GM06990 (cell line): ENCODE results near the gene SYNGAP1.

Source experiments
- DNase-seq: peaks from one replicate; pipeline ENCODE4 v3.0.0-alpha.2; 2011; ENCODE audit not compliant: insufficient read length; ENCODE audit errors: extremely low read depth
- H3K27me3 ChIP-seq: replicated peaks from 2 replicates; pipeline ENCODE4 v1.6.0; 2011; ENCODE audit warnings: low read length; ENCODE audit not compliant: control insufficient read depth, insufficient read depth
- H3K36me3 ChIP-seq: 2 replicates; pipeline ENCODE4 v1.5.1; 2011; ENCODE audit warnings: low read length; ENCODE audit not compliant: control insufficient read depth, insufficient read depth
- H3K4me3 ChIP-seq: replicated peaks from 2 replicates; pipeline ENCODE4 v1.5.1; 2011; ENCODE audit warnings: low read depth, mild to moderate bottlenecking, control low read depth, low read length
- TF ChIP-seq, protein P1 (sequence below): IDR thresholded peaks from 2 replicates; pipeline ENCODE4 v1.5.1; 2011; ENCODE audit warnings: low read length, control low read depth, mild to moderate bottlenecking, inconsistent platforms; ENCODE audit not compliant: insufficient read depth, poor library complexity, severe bottlenecking

The SYNGAP1 gene

DNA sequence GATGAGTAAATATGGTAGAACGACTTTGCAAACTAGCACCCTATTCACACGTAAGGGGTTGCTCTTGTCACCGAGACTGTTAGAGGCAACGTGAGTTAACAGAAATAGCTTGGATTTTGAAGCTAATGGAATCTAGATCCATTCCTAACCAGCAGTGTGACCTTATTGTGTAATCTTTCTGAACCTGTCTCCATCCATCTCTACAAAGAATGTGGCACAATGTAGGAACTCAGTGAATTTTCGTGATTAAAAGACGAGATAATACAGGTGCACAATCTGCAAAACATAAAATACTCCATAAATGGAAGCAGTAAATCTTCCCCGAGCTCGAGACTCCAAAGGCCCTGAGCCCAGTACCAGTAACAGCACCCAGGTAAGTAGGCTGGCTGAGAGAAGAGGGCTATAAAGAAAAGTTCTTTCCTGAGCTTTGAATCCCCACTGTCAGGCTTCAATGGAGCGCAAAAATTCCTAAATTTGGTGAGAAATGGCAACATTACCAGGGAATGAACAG is 29.0 kb upstream of the SYNGAP1 start:
- H3K4me3 ChIP-seq: no peak overlapping the region

DNA sequence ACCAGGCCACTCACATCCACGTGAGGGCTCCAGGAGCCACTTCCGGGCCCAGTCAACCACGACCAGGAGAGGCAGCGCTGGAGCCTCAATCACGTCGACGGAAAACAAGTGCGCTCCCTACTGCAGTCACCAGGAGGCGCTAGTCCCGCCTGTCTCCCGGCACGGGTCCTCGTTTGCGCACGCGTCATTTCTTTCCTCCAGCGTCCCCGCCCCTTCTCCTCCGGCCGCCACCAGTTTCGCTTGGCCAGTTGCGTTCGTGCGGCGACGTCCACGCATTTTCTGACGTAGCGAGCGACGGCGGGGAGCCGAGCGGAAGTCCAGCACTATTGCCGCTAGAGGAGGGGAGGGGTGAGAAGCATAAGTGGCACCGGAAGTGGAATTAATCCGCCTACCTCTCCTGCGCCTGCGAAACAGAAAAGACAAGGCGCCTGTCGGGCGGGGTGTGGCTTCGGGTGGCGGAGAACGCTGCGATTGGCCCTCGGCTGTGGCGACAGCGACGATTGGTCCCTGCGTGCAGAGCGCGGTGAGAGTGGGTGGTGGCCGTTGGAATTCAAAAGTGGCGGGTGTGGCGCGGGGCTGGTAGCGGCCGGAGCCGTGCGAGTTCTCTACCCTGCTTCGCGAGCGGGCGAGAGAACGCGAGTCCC is 28.5 kb upstream of the SYNGAP1 start, which contains the start of gene KIFC1:
Gene KIFC1 (plus strand): TSS at position 546 of the 644 bp plus-strand sequence. CDS start 163 bp downstream, outside the sequence.
- DNase-seq: peak; percentile 99
- TF ChIP-seq, protein P1, sequence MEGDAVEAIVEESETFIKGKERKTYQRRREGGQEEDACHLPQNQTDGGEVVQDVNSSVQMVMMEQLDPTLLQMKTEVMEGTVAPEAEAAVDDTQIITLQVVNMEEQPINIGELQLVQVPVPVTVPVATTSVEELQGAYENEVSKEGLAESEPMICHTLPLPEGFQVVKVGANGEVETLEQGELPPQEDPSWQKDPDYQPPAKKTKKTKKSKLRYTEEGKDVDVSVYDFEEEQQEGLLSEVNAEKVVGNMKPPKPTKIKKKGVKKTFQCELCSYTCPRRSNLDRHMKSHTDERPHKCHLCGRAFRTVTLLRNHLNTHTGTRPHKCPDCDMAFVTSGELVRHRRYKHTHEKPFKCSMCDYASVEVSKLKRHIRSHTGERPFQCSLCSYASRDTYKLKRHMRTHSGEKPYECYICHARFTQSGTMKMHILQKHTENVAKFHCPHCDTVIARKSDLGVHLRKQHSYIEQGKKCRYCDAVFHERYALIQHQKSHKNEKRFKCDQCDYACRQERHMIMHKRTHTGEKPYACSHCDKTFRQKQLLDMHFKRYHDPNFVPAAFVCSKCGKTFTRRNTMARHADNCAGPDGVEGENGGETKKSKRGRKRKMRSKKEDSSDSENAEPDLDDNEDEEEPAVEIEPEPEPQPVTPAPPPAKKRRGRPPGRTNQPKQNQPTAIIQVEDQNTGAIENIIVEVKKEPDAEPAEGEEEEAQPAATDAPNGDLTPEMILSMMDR: peak; percentile 91
- Histone ChIP-seq H3K4me3 (peak within 1 kb of the TSS; percentile 93), H3K36me3 (no peaks in the 10 kb centered on the region; the same call in 1 of the 2 replicates), H3K27me3 (no peaks in the 10 kb centered on the region)

More for the DNA sequence above, 29.0 kb upstream of the SYNGAP1 start:
- H3K27me3 ChIP-seq: no peaks in the 10 kb centered on the region
- TF ChIP-seq, protein P1: no peak
- DNase-seq: no peak
- H3K36me3 ChIP-seq: no peaks in the 10 kb centered on the region

DNA sequence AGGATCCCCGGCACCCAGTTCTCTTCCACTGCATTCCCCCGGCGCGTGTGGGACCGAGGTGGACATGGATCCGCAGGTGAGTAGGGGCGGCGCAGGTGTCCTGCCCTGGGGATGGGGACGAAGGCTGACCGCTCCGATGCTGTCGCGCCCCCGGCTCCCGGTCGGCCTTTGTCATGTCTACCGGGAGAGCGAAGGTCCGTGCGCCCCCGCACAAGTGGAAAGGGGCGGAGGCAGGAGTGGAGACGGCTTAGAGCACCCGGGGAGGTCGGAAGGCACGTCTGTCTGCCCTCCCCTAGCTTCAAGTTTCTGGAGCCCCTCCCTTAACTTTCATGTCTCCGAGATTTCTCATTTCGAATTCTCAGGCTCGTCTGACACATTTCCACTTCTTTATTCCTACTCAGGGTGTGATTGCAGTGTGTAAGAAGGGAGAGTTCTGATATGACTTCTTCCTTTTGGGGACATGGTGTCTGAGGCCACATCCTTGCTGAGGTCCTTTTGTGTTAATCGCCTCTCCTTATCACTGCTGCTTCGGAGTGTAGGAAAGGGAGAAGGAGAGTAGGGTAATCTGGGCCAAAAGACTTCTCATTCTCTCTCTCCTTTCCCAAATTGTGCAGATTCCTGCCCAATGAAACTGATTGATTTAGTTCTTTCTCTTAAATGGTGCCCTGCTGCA is 27.8 kb upstream of the SYNGAP1 start:
- TF ChIP-seq, protein P1: no peak
- no peak for DNase-seq
- no peaks in the 10 kb centered on the region; the same call in 1 of the 2 replicates for H3K36me3 ChIP-seq
- peak overlapping the region; percentile 93 for H3K4me3 ChIP-seq
- H3K27me3 ChIP-seq: no peaks in the 10 kb centered on the region

DNA sequence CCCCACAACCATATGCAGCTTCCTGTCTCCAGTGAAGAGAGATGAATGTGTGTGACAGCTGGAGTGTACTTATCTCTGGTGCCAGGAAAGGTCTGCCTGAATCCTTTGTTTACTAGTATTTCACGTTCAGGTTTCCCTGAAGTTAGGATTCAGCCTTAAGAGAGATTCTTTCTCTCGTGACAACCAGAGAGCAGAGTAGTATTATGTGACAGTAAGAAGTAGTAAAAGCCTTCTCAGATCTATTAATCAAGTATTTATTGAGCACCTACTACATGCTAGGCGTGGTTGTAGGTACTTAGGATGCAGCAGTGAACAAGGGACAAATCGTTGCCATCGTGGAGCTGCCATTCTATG is 27.3 kb upstream of the SYNGAP1 start:
- no peaks in the 10 kb centered on the region for H3K27me3 ChIP-seq
- H3K36me3 ChIP-seq: no peaks in the 10 kb centered on the region; the same call in 1 of the 2 replicates
- TF ChIP-seq, protein P1: no peak
- H3K4me3 ChIP-seq: peak overlapping the region; percentile 93
- DNase-seq: no peak

DNA sequence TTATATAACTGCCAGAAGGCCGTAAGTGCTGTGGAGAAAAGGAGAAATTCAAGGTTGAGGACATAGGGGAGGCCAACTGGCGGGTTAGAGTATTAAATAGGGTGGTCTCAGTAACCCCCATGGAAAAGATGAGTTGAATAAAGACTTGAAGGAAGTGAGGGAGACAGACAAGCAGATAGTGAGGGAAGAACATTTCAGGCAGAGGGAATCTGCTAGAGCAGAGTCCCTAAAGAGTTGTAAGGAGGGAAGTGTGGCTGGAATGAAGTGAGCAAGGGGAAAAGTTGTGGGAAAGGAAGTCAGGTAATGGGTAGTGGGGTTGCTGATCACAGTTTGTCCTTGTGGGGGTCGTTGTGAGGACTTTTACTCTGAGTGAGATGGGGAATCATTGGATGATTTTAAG is 26.9 kb upstream of the SYNGAP1 start:
- TF ChIP-seq, protein P1: no peak
- DNase-seq: no peak
- Histone ChIP-seq H3K4me3 (peak overlapping the region; percentile 93), H3K27me3 (no peaks in the 10 kb centered on the region), H3K36me3 (peaks cover 2% of the 10 kb centered on the region)
